Right hindlimb (tissue), 1 donor: ENCODE measurements around the gene ZNF519.
"Not testable (repeated sequence)": the region's sequence is repeated elsewhere in the genome, so short reads cannot be mapped to it uniquely, and the experiment has no call there.

ENCODE experiments used
- DNase-seq: peaks from one replicate; pipeline ENCODE4 v3.0.0-alpha.2; 2018

The ZNF519 gene

DNA sequence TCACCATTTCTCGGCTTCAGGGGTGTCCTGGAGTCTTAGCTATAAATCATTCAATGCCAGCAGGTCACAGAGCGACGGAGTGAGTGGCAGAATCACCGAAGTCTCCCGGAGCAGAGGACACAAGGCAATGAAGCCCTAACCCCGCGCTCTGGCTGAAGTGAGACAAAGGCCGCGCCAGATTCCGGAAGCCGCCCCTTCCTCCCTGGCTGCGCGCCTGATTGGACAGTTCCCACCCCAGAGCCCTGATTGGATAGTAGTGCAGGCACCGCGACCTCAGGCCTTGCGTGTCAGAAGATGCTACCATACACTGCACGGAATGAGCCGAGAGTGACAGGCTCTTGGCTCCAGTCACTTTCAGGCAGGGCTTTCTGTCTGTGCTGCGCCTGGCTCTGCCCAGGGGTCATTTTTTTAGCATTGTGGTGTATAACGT lies at the start of gene ZNF519:
TSS of gene ZNF519 (minus strand) at position 165 of the 430 bp plus-strand sequence. CDS start at position 7, 158 bp downstream.
- DNase-seq: peak; percentile 97

GRCh38 chr18:14179306-14179705 lies 47.1 kb upstream of the ZNF519 start:
- no peak for DNase-seq

- peak; percentile 70 for DNase-seq
Measured at GRCh38 chr18:14178321-14179196, 46.3 kb upstream of the ZNF519 start.

- peak; percentile 14 for DNase-seq
Measured at GRCh38 chr18:14177540-14178320, 45.5 kb upstream of the ZNF519 start.

GRCh38 chr18:14175404-14175803 lies 43.2 kb upstream of the ZNF519 start:
- not testable (repeated sequence) for DNase-seq

- DNase-seq: no peak
Measured at GRCh38 chr18:14174706-14175085, 42.5 kb upstream of the ZNF519 start.

- DNase-seq: not testable (repeated sequence)
Measured at GRCh38 chr18:14174002-14174705, 41.9 kb upstream of the ZNF519 start.

DNA sequence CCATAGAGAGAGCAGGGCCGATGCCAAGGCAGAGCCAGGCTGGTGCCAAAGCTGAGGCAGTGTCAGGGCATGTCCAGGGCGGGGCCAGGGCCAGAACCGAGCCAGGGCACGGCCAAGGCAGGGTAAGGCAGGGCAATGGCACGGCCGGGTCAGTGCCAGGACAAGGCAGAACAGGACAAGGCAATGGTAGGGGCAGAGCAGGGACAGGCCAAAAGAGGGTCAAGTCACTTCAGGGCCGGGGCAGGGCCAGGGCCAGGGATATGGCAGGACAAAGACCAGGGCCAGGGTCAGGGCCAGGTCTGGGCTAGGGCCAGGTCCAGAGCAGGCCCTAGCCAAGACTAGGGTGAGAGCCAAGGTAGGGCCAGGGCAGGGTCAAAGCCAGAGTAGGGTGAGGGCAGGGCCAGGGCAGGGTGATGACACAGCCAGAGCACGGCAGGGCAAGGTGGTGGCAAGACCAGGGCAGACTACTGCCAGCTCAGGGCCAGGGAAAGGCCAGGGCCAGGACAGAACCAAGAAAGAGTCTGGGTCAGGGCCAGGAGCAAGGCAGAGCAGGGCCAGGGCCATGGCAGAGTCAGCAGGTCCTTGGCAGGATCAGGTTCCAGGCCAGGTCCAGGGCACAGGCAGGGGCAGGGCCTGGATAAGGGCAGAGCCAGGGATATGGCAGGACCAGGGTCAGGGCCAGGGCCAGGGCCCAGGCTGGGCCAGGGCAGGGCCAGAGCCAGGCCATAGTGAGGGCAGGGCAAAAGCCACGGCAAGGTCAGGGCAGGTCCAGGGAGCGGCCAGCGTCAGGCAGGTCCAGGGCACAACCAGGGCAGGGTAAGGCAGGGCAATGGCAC lies 41.1 kb upstream of the ZNF519 start:
- not testable (repeated sequence) for DNase-seq

GRCh38 chr18:14172142-14173115 lies 40.2 kb upstream of the ZNF519 start:
- DNase-seq: not testable (repeated sequence)

DNA sequence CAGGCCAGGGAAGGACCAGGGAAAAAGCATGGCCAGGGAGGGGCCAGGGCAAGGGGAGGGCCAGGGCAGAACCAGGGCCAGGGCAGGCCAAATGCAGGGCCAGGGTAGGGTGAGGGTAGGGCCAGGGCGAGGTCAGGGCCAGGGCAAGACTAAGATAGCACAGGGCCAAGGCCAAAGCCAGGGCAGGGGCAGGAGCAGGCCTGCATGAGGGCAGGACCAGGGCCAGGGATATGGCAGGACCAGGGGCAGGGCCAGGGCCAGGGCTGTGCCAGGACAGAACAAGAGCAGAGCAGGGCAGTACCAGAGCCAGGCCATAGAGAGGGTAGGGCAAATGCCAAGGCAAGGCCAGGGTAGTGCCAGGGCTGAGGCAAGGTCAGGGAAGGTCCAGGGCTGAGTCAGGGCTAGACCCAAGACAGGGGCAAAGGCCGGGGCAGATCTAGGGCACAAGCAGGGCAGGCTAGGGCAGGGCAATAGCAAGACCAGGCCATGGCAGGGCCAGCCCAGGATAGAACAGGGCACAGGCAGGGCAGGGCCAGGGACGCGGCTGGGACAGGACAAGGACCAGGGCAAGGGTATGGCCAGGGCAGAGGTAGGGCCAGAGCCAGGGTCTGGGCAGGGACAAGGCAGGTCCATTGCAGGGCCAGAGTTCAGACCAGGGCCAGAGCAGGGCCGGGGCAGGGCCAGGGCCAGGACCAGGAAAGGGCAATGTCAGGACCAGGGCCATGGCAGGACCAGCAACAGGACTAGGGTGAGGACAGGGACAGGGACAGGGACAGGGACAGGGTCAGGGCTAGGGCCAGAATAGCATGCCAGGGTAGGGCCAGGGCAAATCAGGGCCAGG lies 39.3 kb upstream of the ZNF519 start:
- not testable (repeated sequence) for DNase-seq

- not testable (repeated sequence) for DNase-seq
Measured at GRCh38 chr18:14170367-14171036, 38.3 kb upstream of the ZNF519 start.

GRCh38 chr18:14162915-14163314 lies 30.7 kb upstream of the ZNF519 start:
- DNase-seq: not testable (repeated sequence)

- DNase-seq: not testable (repeated sequence)
Measured at GRCh38 chr18:14151564-14152113, 19.4 kb upstream of the ZNF519 start.

- not testable (repeated sequence) for DNase-seq
Measured at GRCh38 chr18:14150766-14151165, 18.5 kb upstream of the ZNF519 start.

DNA sequence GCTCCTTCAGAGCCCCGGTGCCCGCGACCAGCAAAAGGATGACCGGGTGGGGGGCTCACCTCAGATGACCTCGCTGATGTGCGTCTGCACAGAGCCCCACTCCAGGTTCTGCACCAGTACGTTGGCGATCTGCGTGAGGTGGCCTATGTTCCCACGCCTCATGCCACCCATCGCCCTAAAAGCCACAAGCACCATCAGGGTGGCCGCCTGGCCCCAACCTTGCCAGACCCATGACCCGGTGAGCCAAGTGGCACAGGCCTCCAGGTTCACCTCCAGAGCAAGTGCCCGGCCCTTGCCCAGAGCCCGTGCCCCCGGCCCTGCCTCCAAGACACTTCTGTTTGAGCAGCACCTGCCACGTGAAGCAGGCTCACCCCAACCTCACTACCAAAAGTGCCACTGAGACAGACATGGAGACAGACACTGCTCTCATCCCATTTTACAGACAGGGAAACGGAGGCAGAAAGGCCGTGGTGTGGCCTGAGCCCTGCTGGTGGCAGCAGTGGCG lies 17.7 kb upstream of the ZNF519 start:
- DNase-seq: not testable (repeated sequence)

DNA sequence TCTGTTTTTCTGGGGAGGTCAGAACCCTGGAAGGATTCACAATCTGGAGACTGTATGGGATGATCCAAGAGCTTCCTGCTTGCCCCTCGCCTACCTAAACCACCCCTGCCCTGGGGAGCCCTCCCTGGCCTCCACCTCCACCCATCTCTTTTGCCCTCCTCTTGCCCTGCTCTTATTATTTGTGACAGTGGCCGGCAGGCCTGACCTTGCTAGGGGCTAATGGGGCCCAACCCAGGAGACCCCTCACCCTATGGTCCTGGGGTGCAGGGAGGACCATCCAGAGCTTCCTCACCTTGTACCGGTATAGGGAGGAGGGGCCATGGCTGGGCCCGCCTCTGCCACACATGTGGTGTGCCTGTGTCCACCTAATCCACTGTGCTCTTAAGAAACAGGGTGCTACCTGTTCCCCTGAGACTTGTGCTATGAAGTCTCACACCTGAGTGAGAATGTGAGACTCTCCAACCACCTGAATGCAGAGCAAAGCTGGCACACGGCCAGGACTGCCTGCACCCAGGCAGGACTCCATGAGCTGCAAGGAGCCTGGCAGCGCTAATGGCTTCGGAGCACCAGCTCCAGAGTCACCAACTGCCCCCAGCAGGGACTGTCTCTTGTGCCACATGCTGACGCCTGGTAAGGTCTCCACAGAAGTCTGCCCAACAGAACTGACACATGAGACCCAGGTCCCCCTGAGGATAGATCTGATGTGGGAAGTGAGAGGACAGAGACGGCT lies 17.1 kb upstream of the ZNF519 start:
- DNase-seq: not testable (repeated sequence)

DNA sequence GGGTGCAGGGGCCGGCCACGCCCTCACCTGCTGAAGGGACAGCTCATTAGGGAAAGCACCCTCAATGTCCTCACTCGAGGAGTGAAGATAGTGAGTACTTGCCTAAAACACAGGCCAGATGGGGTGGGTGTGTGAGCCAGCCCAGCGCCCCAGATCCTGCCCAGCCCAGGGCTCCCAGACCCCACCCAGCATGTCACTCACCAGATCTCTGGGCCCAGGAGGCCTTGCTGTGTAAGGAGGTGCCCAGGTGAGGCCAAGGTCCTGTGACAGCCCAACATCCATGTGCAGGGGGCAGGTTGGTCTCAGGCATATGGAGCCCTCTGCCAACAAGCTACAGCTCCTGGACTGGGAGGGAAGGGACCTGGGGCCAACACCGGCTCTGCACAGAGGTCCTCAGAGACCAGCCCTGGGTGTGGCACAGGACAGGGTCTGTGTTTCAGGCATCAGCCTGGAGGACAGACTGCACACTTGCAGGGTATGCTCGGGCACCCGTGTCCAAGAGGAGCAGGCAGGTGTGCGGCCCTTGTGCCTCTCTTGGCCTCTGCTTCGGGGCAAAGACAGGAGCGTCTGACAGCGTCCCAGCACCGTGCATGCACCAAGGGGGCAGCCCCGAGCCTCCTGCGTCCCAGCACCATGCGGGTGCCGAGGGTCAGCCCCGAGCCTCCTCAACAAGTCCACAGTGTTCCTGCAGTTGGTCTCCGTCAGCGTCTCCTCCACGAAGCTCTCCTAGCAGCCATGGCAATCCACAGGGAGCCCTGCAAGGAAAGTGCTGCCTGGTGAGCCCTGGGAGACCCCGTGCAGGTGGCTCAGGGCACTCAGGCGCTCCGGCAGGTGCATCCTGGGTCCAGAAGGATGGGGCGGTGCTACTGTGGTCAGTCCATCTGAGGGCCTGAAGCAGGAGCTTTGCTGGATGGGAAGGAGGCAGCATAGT lies 16.0 kb upstream of the ZNF519 start:
- not testable (repeated sequence) for DNase-seq
